Islet precursor cell (in vitro differentiated cells): ENCODE data around the gene CFAP68.
"Not testable (repeated sequence)": the region's sequence is repeated elsewhere in the genome, so short reads cannot be mapped to it uniquely, and the experiment has no call there.

Source experiments
- DNase-seq: peaks from one replicate; pipeline ENCODE4 v3.0.0-alpha.2; 2018

CFAP68 gene

DNA sequence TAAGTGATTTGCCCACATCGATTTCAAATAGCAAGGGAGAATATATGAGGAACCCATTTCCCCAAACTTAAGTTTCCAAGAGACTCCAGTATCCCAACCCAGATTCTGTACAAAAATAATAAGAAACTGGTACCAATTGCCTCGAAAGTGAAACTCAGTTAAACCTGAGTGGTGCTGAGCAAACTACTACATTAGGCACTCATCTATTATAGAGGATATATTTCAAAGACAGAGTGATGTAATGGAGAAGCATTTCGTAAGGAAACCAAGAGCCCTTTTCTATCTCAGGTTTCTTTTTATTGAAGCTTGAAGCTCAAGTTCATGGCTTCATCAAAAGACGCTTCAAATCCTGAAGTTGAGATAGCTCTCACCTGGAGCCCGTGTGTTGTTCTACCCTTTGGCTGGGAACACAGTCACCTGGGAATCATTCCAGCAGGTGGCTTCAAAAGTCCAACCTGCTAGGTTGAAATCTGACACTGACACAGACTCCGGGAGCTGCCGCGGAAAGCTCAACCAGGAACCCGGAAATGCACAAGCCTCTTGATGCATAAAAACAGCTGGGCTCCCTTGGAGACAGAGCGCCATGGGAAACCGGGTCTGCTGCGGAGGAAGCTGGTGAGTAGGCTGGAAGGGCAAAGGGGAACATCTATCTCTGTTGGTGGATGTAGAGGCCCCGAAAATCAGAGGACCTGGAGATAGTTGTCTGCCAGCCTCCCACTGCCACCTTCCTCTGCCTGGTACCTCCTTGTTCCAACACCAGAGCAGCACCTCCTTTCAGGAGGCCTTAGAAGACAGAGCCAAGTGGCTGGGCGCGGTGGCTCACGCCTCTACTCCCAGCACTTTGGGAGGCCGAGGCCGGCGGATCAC lies 39.3 kb downstream of the CFAP68 start, which contains the start of gene C11orf52:
TSS of gene C11orf52 (plus strand) at position 524 of the 867 bp plus-strand sequence. CDS start at position 584, 60 bp downstream.
- peak; percentile 89 for DNase-seq

DNA sequence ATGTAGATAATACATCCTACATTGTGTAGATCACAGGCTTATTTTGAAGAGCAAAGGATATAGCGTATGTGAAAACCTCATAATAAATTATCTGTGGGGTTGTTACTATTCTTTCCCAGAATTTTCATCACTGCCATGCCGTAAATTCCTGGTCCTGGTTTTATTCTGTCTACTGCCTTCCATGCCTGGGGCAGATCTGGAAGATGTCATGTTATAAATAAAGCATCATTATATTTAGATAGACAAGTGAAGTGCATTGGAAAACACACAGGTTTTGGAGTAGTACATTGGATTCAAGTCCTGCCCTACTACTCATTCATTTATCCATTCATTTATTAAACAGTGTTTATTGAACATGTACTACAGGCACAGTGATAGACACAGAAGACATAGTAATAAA lies 41.6 kb downstream of the CFAP68 start:
- no peak for DNase-seq

DNA sequence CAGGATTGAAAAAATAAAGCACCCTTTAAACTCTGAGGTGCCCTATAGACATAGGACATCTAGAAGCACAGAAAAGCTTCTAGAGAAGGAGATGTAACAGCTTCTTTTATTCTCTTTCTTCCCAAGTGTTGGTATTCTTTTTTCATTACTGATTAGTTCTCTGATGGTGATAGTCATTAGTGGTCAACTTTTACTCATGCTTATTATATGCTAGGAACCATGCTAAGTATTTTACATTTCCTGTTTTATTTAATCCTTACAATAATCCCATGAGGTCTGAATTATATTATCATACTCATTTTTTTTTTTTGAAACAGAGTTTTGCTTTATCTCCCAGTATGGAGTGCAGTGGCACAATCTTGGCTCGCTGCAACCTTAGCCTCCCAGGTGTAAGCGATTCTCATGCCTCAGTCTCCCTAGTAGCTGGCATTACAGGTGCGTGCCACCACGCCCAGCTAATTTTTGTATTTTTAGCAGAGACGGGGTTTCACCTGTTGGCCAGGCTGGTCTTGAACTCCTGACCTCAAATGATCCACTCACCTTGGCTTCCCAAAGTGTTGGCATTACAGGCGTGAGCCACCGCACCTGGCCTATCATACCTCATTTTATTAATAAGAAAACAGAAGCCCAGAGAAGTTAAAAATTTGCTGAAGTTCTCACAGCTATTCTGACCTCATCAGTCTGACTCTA lies 42.3 kb downstream of the CFAP68 start:
- DNase-seq = no peak

DNA sequence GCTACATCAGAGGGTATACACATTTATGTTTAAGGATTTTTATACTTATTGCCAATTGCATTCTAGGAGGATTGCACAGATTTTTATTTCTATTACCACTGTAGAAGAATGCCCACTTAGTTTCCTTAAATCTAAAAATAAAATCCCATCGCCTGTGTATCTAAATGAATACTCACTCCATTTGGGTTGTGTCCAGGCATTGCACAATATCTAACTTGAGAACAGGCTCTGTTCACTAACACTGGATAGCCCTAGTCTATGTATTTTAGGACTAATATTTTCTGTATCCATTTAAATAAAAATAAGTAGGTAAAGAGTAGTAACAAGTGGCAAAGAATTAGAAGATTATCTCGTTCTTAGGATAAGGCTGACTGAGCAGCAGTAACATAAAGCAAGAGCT lies 43.5 kb downstream of the CFAP68 start:
- DNase-seq = no peak

DNA sequence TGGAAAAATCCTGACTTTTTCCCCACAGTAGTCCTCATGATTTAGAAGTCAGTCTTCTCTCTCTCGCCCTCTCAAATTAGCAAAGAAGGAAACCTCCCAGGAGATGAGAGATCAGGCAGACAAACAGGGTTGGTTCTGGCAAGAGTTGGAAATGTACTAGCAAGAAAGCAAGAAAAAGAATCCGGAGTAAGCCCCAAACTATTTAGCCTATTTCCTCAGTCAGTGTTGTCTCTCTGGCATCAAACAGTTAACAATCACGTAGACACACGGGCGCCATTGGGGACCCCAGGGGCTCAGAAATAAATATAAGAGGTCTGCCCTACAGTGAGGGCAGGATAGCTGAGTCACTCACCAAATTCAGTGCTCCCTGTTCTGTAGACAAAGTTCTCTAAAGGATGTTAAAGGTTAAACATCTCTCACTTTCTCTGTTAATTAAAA lies 44.0 kb downstream of the CFAP68 start:
- DNase-seq = peak; percentile 59

DNA sequence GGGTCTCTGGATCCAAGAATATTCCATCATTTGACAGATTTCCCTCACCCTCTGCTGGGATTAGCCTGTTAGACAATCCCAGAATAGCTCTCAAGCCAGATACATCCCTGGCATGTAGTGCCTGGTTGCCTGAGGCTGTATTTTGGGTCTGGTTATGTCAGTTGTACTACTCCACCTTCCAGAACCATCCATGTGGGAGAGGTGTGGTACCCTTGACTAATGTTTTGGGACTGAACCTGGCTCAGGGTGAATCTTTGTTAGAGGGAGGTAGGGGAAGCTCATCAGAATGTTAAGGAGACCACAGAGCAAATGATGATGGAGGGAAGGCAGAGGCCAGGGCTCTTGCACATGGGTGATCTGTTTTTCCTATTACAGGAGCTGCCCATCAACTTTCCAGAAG lies 44.6 kb downstream of the CFAP68 start:
- peak; percentile 88 for DNase-seq

DNA sequence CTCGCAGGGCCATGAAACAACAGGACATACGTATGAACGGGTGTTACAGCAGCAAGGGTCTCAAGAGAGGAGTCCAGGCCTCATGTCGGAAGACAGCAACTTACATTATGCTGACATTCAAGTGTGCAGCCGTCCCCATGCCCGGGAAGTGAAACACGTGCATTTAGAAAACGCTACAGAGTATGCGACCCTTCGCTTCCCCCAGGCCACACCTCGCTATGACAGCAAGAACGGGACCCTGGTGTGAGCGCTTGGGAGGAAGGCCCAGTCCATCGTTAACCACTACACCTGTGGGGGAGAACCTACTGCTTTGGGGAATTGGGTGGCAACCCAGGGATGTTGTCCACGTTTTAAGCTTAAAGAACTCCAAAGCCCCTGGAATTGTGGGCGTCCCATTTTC lies 46.6 kb downstream of the CFAP68 start:
- no peak for DNase-seq

DNA sequence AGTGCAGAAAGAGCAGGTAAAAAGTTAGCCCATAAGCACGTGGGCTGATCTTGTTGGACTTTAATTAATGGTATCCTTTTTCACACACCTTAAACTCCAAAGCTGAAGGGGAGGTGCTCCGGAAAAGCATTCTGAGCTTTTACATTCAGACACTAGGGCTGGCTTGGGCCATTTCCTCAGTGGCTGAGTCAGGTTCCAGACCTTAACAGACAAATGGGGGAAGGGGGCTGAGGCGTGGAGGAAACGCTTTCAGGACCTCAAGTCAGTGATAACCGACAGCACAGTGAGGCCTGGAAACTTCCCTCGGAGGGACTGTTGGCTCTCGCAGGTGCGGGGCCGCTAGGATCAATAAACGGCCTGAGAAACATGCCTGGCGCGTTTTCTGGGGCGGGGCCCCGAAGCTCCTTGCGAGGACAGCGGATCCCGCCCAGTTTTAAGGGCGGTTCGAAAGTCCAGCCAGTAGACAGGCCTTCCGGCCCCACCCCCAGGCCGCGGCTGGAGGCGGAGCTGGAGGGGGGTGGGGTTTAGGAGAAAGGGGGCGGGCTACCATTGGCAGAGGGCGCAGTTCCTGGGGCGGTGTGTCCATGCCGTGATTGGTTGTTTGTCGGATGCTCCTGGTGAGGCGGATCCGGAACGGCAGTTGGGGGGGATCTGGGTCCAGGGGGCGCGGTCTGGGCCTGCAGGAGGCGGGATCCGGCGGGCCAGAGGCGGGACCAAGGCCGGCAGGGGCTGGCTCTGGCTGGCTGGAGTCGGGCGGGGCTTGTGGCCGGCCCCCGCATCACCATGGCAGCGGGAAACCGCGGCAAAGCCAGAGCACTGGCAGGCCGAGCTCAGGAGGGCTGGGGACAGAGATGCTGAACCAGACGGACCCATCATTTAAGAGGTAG lies 47.4 kb downstream of the CFAP68 start:
- DNase-seq = peak; percentile 99

DNA sequence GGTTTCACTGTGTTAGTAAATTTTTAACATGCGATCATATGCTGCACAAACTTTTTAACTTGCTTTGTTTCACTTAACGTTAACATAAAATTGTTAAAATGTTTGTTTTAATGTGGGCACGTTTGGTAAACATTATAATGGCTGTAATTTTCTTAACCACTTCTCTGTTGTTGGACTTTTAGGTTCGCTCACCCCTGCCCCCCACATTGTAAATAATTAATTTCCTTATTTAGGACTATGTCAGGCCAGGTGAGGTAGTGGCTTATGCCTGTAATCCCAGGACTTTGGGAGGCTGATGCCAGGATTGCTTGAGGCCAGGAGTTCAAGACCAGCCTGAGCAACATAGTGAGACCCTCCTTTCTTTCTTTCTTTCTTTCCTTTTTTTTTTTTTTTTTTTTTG lies 51.1 kb downstream of the CFAP68 start:
- DNase-seq = no peak

DNA sequence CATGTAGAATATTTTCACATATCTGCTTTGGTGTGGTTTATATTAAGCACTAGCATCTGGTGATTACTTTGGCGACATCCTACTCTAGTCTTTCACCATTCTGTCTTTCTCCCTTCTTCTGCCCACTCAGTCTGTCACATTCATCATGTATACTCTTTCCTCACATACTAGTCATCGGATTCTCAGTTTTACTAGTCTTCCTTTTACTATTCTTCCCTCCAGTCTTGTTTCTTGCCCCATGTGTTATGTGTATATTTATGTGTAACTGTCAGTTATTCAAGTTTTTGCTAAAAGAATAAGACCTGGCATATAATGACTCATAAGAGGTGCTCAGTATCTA lies 53.2 kb downstream of the CFAP68 start:
- DNase-seq = no peak

DNA sequence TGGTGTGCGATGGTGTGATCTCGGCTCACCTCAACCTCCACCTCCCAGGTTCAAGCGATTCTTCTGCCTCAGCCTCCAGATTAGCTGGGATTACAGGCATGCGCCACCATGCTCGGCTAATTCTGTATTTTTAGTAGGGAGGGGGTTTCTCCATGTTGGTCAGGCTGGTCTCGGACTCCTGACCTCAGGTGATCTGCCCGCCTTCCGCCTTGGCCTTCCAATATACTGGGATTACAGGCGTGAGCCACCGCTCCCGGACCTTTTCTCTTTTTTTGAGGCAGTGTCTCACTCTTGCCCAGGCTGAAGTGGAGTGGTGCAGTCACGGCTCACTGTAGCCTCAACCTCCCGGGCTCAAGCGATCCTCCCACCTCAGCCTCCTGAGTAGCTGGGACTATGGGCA lies 53.8 kb downstream of the CFAP68 start:
- DNase-seq = not testable (repeated sequence)

DNA sequence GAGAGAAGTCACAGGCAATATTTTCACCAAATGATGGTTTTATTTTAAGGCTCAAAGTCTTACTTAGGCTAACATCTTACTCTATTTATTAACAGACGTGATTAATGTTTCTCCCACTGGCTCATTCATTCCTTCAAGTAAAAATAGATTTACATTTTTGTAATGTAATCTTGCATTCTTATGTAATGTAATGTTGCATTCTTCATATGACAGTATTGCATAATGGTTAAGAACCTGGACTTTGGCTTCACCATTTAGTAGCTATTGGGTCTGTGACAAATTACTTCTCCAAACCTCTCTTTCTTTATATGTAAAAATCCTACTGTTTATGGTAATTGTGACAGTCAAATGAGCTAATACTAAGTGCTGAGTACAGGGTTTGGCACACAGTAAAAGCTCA lies 54.5 kb downstream of the CFAP68 start:
- no peak for DNase-seq

DNA sequence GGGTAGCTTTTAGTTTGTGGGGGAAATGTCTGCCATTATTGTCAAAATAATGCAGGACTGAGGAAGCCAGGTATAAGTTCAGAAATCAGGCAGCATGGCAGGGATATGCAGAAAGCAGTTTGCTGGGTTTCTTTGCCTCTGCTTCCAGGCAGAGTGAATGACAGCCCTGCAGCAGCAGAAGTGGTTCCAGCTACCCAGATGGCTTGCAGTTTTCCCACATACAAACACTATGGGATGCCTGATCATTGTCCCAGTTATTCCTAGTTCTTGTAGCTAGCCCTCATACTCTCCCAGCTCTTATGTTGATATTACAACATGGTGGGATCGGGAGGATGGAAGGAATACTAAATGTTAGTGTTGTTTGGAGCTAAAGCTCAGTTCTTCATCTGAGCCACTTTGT lies 55.0 kb downstream of the CFAP68 start:
- no peak for DNase-seq
